Brain microvascular endothelial cell (primary cell): ENCODE data around the gene SEMA3D.

Experiments
- DNase-seq: peaks from one replicate; pipeline ENCODE4 v3.0.0-alpha.2; 2020
- H3K27ac ChIP-seq: fragments of 250-450 bp; sonication (Bioruptor Pico); 2 replicates; pipeline ENCODE4 v1.5.1; 2020; ENCODE audit warnings: mild to moderate bottlenecking, moderate library complexity
- H3K27me3 ChIP-seq: fragments of 250-450 bp; sonication (Bioruptor Pico); replicated peaks from 2 replicates; pipeline ENCODE4 v1.5.1; 2020; ENCODE audit warnings: mild to moderate bottlenecking
- H3K36me3 ChIP-seq: fragments of 250-450 bp; sonication (Bioruptor Pico); replicated peaks from 2 replicates; pipeline ENCODE4 v1.5.1; 2020; ENCODE audit warnings: mild to moderate bottlenecking
- H3K4me3 ChIP-seq: 2 replicates; pipeline ENCODE4 v1.5.1; 2011; ENCODE audit warnings: low read depth, mild to moderate bottlenecking, control low read depth, low read length, moderate library complexity
- in situ Hi-C: cut with HindIII; loops from 2 replicates; pipeline ENCODE4 v1.10.0; 2017; ENCODE audit warnings: low sequenced_read_pairs, low pct_ligation_motif_present
- TF ChIP-seq, protein P1 (sequence below): IDR thresholded peaks from 2 replicates; pipeline ENCODE4 v1.5.1; 2011; ENCODE audit warnings: low read depth, mild to moderate bottlenecking, moderate library complexity, low read length, control low read depth, inconsistent platforms; ENCODE audit errors: missing control alignments

Gene SEMA3D

DNA sequence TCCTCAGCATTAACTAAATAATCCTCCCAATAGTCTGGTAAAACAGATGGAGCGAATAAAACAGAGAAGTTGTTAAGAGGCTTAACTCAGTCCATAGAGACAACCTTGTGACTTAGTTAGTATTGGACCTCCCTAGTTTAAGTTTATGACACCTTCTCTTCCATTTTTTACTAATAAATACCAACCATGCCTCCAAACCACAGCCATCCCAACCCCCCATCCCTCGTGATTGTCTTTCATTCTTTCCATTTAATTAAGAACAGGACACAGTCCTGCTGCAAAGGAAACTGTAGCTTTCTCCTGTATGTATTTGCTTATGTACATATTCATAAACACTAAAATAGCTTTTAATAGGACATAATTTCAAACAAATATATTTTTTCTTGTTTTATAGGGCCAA is 238.2 kb downstream of the SEMA3D start:
- no peaks in the 10 kb centered on the region for H3K27me3 ChIP-seq
- in situ Hi-C loops = no loop called here
- H3K27ac ChIP-seq = no peak overlapping the region
- no peak for DNase-seq
- H3K4me3 ChIP-seq = no peak overlapping the region
- H3K36me3 ChIP-seq = no peaks in the 10 kb centered on the region
- TF ChIP-seq, protein P1, sequence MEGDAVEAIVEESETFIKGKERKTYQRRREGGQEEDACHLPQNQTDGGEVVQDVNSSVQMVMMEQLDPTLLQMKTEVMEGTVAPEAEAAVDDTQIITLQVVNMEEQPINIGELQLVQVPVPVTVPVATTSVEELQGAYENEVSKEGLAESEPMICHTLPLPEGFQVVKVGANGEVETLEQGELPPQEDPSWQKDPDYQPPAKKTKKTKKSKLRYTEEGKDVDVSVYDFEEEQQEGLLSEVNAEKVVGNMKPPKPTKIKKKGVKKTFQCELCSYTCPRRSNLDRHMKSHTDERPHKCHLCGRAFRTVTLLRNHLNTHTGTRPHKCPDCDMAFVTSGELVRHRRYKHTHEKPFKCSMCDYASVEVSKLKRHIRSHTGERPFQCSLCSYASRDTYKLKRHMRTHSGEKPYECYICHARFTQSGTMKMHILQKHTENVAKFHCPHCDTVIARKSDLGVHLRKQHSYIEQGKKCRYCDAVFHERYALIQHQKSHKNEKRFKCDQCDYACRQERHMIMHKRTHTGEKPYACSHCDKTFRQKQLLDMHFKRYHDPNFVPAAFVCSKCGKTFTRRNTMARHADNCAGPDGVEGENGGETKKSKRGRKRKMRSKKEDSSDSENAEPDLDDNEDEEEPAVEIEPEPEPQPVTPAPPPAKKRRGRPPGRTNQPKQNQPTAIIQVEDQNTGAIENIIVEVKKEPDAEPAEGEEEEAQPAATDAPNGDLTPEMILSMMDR = no peak

DNA sequence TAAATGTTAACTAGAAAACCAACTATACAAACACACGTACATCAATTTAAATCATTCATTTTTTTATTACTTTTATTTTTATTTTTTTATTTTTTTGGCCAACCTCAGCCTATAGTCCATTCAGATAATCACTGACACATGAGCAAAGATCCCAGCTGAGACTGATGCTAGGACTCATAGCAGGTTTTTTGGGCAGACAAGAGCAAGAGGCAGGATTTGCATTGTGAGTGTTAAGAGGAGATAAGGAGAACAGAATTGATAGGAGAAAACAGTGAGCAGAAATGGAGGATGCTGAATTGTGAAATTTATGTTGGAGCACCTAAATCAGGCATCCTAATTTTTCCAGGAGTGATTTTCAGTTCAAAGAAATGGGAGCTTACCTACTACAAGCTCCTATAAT is 240.3 kb downstream of the SEMA3D start:
- H3K27me3 ChIP-seq = no peaks in the 10 kb centered on the region
- no peak overlapping the region for H3K27ac ChIP-seq
- DNase-seq = no peak
- TF ChIP-seq, protein P1 = no peak
- no peak overlapping the region for H3K4me3 ChIP-seq
- in situ Hi-C loops = no loop called here
- H3K36me3 ChIP-seq = no peaks in the 10 kb centered on the region
